ENCODE results near the gene AWAT2.
"Not testable (repeated sequence)": the region's sequence is repeated elsewhere in the genome, so short reads cannot be mapped to it uniquely, and the experiment has no call there.

GRCh38 chrX:69998299-69998698 is 51.4 kb downstream of the AWAT2 start:
- TF ChIP-seq CTCF, POLR2A (IDR thresholded peaks at IDR 0.05): not testable (repeated sequence)
